ENCODE data around the gene TOP3B.

The TOP3B gene

DNA sequence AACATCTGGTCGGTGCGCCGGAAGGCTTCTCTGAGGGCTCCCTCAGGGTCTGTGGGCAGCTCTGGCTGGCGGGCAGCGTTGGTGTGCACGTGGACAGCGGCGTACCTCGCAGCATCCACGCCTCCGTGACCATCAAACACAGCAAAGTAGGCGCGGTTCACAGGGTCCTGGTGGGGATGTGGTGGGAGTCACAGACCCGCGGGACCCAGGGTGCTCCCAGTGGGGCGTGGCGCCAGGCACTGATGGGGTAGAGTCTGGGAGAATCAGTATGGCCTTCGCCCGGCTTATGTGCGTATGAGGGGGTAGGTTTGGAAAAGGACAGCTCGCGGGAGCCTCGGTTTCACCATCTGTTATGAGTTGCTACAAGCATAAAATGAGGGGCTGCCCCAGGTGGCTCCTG, 49.2 kb downstream of the TOP3B start:
- no peak for TF ChIP-seq CEBPB (IDR thresholded peaks at IDR 0.05)
- TF ChIP-seq EP300 (IDR thresholded peaks at IDR 0.05; ENCODE audit: borderline replicate concordance) = no peak
- TF ChIP-seq FOXM1 (IDR thresholded peaks at IDR 0.05; ENCODE audit: borderline replicate concordance, low read depth) = no peak
- TF ChIP-seq, protein P1, sequence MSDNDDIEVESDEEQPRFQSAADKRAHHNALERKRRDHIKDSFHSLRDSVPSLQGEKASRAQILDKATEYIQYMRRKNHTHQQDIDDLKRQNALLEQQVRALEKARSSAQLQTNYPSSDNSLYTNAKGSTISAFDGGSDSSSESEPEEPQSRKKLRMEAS (IDR thresholded peaks at IDR 0.05) = no peak
- no peak for TF ChIP-seq YY1 (IDR thresholded peaks at IDR 0.05; ENCODE audit: low read depth)
- TF ChIP-seq, protein P2, sequence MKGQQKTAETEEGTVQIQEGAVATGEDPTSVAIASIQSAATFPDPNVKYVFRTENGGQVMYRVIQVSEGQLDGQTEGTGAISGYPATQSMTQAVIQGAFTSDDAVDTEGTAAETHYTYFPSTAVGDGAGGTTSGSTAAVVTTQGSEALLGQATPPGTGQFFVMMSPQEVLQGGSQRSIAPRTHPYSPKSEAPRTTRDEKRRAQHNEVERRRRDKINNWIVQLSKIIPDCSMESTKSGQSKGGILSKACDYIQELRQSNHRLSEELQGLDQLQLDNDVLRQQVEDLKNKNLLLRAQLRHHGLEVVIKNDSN (IDR thresholded peaks at IDR 0.05) = no peak

DNA sequence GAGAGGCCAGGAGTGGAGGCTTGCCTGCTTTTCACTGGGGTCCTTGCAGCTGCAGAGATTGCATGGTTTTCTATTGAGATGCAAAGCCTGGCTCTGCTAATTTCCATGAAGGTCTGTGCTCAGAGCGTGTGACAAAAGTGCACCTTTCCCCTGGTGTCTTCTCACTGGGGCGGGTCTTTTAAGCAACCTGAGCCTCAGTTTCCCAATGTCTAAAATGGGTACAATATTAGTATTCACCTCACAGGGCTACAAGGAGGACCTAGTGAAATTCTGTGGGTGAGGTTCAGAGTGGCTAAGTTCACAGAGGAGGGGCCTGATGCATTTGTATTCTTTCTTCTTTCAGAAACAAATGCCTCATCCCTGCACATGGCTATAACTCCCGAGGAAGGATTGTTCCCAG, 50.2 kb downstream of the TOP3B start:
- TF ChIP-seq FOXM1 (IDR thresholded peaks at IDR 0.05; ENCODE audit: borderline replicate concordance, low read depth) (no peak), RAD21 (IDR thresholded peaks at IDR 0.05; ENCODE audit: low read depth) (no peak)

DNA sequence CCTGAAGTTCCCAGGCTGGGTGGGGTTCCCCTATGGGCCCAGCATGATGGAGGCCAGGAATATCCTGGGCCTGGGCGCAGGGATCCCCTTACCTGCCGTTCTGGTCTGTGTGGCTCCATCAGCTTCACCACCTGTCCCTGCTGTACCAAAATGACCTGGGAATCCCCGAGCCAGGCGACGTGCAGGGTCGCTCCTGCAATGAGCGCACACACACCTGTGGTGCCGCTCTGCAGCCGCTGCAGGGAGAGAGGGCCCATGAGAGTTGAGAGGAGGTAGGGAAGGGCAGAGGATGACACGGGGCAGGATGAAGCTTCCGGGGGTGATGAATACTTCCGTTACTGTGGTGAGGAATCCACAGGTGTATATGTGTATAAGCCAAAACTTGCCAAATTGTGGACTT, 51.5 kb downstream of the TOP3B start:
- TF ChIP-seq, protein P2 (IDR thresholded peaks at IDR 0.05) = no peak
- no peak for TF ChIP-seq TCF12 (IDR thresholded peaks at IDR 0.05; ENCODE audit: low read depth)
- TF ChIP-seq CREB1 (IDR thresholded peaks at IDR 0.05; ENCODE audit: low read depth) = no peak
- no peak for TF ChIP-seq YY1 (IDR thresholded peaks at IDR 0.05; ENCODE audit: low read depth)
- no peak for TF ChIP-seq TEAD4 (IDR thresholded peaks at IDR 0.05)
- no peak for TF ChIP-seq FOXM1 (IDR thresholded peaks at IDR 0.05; ENCODE audit: borderline replicate concordance, low read depth)
- TF ChIP-seq, protein P1 (IDR thresholded peaks at IDR 0.05) = no peak
- no peak for TF ChIP-seq EP300 (IDR thresholded peaks at IDR 0.05; ENCODE audit: borderline replicate concordance)
- TF ChIP-seq EGR1 (IDR thresholded peaks at IDR 0.05) = no peak
- no peak for TF ChIP-seq CEBPB (IDR thresholded peaks at IDR 0.05)
- TF ChIP-seq, protein P3, sequence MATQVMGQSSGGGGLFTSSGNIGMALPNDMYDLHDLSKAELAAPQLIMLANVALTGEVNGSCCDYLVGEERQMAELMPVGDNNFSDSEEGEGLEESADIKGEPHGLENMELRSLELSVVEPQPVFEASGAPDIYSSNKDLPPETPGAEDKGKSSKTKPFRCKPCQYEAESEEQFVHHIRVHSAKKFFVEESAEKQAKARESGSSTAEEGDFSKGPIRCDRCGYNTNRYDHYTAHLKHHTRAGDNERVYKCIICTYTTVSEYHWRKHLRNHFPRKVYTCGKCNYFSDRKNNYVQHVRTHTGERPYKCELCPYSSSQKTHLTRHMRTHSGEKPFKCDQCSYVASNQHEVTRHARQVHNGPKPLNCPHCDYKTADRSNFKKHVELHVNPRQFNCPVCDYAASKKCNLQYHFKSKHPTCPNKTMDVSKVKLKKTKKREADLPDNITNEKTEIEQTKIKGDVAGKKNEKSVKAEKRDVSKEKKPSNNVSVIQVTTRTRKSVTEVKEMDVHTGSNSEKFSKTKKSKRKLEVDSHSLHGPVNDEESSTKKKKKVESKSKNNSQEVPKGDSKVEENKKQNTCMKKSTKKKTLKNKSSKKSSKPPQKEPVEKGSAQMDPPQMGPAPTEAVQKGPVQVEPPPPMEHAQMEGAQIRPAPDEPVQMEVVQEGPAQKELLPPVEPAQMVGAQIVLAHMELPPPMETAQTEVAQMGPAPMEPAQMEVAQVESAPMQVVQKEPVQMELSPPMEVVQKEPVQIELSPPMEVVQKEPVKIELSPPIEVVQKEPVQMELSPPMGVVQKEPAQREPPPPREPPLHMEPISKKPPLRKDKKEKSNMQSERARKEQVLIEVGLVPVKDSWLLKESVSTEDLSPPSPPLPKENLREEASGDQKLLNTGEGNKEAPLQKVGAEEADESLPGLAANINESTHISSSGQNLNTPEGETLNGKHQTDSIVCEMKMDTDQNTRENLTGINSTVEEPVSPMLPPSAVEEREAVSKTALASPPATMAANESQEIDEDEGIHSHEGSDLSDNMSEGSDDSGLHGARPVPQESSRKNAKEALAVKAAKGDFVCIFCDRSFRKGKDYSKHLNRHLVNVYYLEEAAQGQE (IDR thresholded peaks at IDR 0.05; ENCODE audit: low read depth) = no peak
- no peak for TF ChIP-seq TAF1 (IDR thresholded peaks at IDR 0.05; ENCODE audit: low read depth)
- no peak for TF ChIP-seq ZBTB7A (IDR thresholded peaks at IDR 0.05; ENCODE audit: low read depth)
- TF ChIP-seq RAD21 (IDR thresholded peaks at IDR 0.05; ENCODE audit: low read depth) = no peak

DNA sequence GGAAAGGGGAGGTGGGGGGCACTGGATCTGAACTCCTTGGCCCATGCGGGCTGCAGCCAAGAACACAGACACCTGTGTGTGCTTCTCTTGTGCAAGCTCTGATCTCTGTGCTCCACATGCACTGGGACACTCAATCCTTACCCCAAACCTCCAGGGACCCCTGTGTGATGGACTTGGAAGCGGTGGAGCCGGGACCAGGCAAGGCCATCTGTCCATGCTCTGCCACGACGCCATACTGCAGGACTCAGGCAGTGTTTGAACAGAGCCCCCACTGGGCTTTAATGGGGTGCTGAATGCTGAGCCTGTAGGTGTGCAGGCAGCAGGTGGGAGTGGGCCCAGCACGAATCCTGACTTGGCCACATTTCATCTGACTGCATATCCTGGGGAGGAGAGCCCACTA, 53.3 kb downstream of the TOP3B start:
- TF ChIP-seq TEAD4 (IDR thresholded peaks at IDR 0.05) (no peak), FOXM1 (IDR thresholded peaks at IDR 0.05; ENCODE audit: borderline replicate concordance, low read depth) (no peak), TAF1 (IDR thresholded peaks at IDR 0.05; ENCODE audit: low read depth) (no peak), ZBTB7A (IDR thresholded peaks at IDR 0.05; ENCODE audit: low read depth) (no peak), CEBPB (IDR thresholded peaks at IDR 0.05) (no peak), RAD21 (IDR thresholded peaks at IDR 0.05; ENCODE audit: low read depth) (no peak), CREB1 (IDR thresholded peaks at IDR 0.05; ENCODE audit: low read depth) (no peak), YY1 (IDR thresholded peaks at IDR 0.05; ENCODE audit: low read depth) (no peak), EP300 (IDR thresholded peaks at IDR 0.05; ENCODE audit: borderline replicate concordance) (no peak), NFIC (IDR thresholded peaks at IDR 0.05) (no peak), TCF12 (IDR thresholded peaks at IDR 0.05; ENCODE audit: low read depth) (no peak)
- TF ChIP-seq, protein P3 (IDR thresholded peaks at IDR 0.05; ENCODE audit: low read depth) = no peak
- TF ChIP-seq, protein P1 (IDR thresholded peaks at IDR 0.05) = no peak

DNA sequence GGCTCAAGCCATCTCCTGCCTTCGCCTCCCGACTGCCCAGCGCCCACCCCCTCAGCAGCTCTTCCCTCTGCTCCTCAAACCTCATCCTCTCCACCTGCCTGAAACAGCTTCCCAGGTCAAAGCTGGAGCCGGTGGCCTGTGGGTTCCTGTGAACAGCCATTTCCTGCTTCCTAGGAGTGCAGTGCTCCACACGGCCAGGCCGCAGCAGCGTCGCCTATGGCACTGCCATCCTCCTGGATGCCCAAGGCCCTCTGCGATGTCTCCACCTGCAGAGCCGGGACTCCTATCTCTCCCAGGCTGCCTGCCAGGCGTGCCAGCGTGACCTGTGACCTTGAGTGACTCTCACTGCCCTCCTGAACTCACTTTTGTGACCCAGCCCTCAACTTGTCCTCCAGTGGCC, 54.5 kb downstream of the TOP3B start:
- no peak for TF ChIP-seq EGR1 (IDR thresholded peaks at IDR 0.05)
- TF ChIP-seq, protein P1 (IDR thresholded peaks at IDR 0.05) = no peak
- TF ChIP-seq FOXM1 (IDR thresholded peaks at IDR 0.05; ENCODE audit: borderline replicate concordance, low read depth) = no peak
- no peak for TF ChIP-seq RAD21 (IDR thresholded peaks at IDR 0.05; ENCODE audit: low read depth)
- TF ChIP-seq NFIC (IDR thresholded peaks at IDR 0.05) = no peak
- TF ChIP-seq TEAD4 (IDR thresholded peaks at IDR 0.05) = no peak
- no peak for TF ChIP-seq EP300 (IDR thresholded peaks at IDR 0.05; ENCODE audit: borderline replicate concordance)
- TF ChIP-seq TAF1 (IDR thresholded peaks at IDR 0.05; ENCODE audit: low read depth) = no peak
- TF ChIP-seq CREB1 (IDR thresholded peaks at IDR 0.05; ENCODE audit: low read depth) = no peak
- TF ChIP-seq, protein P2 (IDR thresholded peaks at IDR 0.05) = no peak
- no peak for TF ChIP-seq CEBPB (IDR thresholded peaks at IDR 0.05)
- TF ChIP-seq, protein P3 (IDR thresholded peaks at IDR 0.05; ENCODE audit: low read depth) = no peak
- no peak for TF ChIP-seq TCF12 (IDR thresholded peaks at IDR 0.05; ENCODE audit: low read depth)

All from Ishikawa (cell line).